Erythroblast (primary cell): ENCODE results near the gene CBX7.

Experiments used
- GATA1 ChIP-seq: IDR thresholded peaks from 2 replicates; pipeline ENCODE4 v1.6.1; 2011; ENCODE audit warnings: low read depth, mild to moderate bottlenecking, control low read depth, low read length, moderate library complexity
- POLR2A ChIP-seq: IDR thresholded peaks from 2 replicates; pipeline ENCODE4 v1.6.1; 2011; ENCODE audit warnings: mild to moderate bottlenecking, low read length

GRCh38 chr22:39136317-39136716 is 16.2 kb downstream of the CBX7 start:
- no peak for TF ChIP-seq POLR2A
- no peak for TF ChIP-seq GATA1
